GM21529 (cell line): ENCODE data around the gene ARL6IP4.
"Not testable (repeated sequence)": the region's sequence is repeated elsewhere in the genome, so short reads cannot be mapped to it uniquely, and the experiment has no call there.

Experiments used
- ATAC-seq: cut with Tn5 transposase; IDR thresholded peaks from one replicate; pipeline ENCODE4 v1.9.1; 2021; ENCODE audit not compliant: unreplicated experiment

ARL6IP4 gene

GRCh38 chr12:123005081-123005626, 24.7 kb downstream of the ARL6IP4 start:
- ATAC-seq: no peak

GRCh38 chr12:123006977-123007376, 26.5 kb downstream of the ARL6IP4 start:
- no peak for ATAC-seq

GRCh38 chr12:123010110-123010509, 29.6 kb downstream of the ARL6IP4 start:
- ATAC-seq: no peak

- ATAC-seq: no peak
Measured at GRCh38 chr12:123010681-123011080, 30.2 kb downstream of the ARL6IP4 start.

GRCh38 chr12:123011701-123012100, 31.2 kb downstream of the ARL6IP4 start:
- ATAC-seq: no peak

- no peak for ATAC-seq
Measured at GRCh38 chr12:123013185-123014095, 33.0 kb downstream of the ARL6IP4 start.

GRCh38 chr12:123014473-123014872, 34.0 kb downstream of the ARL6IP4 start:
- not testable (repeated sequence) for ATAC-seq

GRCh38 chr12:123017753-123018152, 37.3 kb downstream of the ARL6IP4 start:
- no peak for ATAC-seq

- ATAC-seq: no peak
Measured at GRCh38 chr12:123019841-123020138, 39.3 kb downstream of the ARL6IP4 start.

GRCh38 chr12:123021688-123022604, 41.5 kb downstream of the ARL6IP4 start:
- ATAC-seq: no peak

GRCh38 chr12:123022846-123023245, 42.4 kb downstream of the ARL6IP4 start:
- no peak for ATAC-seq

- no peak for ATAC-seq
Measured at GRCh38 chr12:123024819-123025391, 44.4 kb downstream of the ARL6IP4 start.

- ATAC-seq: no peak
Measured at GRCh38 chr12:123026094-123026853, 45.8 kb downstream of the ARL6IP4 start.

- no peak for ATAC-seq
Measured at GRCh38 chr12:123027726-123028445, 47.4 kb downstream of the ARL6IP4 start.

- no peak for ATAC-seq
Measured at GRCh38 chr12:123028475-123028874, 48.0 kb downstream of the ARL6IP4 start.

- no peak for ATAC-seq
Measured at GRCh38 chr12:123029550-123029949, 49.1 kb downstream of the ARL6IP4 start.

GRCh38 chr12:123030686-123031085, 50.2 kb downstream of the ARL6IP4 start:
- ATAC-seq: no peak

- ATAC-seq: no peak
Measured at GRCh38 chr12:123031171-123031845, 50.8 kb downstream of the ARL6IP4 start.
